ENCODE results near the gene IL1R2. TPM values are rescaled to one million over a fixed set of nuclear protein-coding genes. Genes with fewer than 3 reads are reported as not detected.

The IL1R2 gene
- total RNA-seq, 1 donor: 0.36 TPM

GRCh38 chr2:102048465-102048864, 56.7 kb downstream of the IL1R2 start:
- no peaks in the 10 kb centered on the region for H3K9me3 ChIP-seq (ENCODE audit: low read depth, low read length)
- peak overlapping the region; percentile 7 for H3K27ac ChIP-seq (ENCODE audit: low read depth, low read length)
- no peak overlapping the region for H3K4me3 ChIP-seq (ENCODE audit: insufficient read depth, low read length)
- no peak for TF ChIP-seq CTCF (IDR thresholded peaks at IDR 0.05; ENCODE audit: extremely low read depth, low read depth, low read length)
- no peaks in the 10 kb centered on the region for H3K36me3 ChIP-seq (ENCODE audit: insufficient read depth, low read length)
- H3K4me1 ChIP-seq (ENCODE audit: insufficient read depth, low read length): peaks cover 63% of the 10 kb centered on the region
- no peaks in the 10 kb centered on the region for H3K79me2 ChIP-seq (ENCODE audit: insufficient read depth, low read length)
- no peaks in the 10 kb centered on the region for H4K20me1 ChIP-seq (ENCODE audit: insufficient read depth, low read length)
- H2AFZ ChIP-seq (ENCODE audit: low read length): peak overlapping the region; percentile 6
- DNase-seq (ENCODE audit: insufficient read length, low spot score, missing footprints): no peak
- no peaks in the 10 kb centered on the region for H3K27me3 ChIP-seq (ENCODE audit: insufficient read depth, low read length)
- peak overlapping the region; percentile 10 for H3K4me2 ChIP-seq (ENCODE audit: insufficient read depth, low read length)

- H3K9me3 ChIP-seq (ENCODE audit: low read depth, low read length): no peaks in the 10 kb centered on the region
- peak overlapping the region; percentile 51 for H2AFZ ChIP-seq (ENCODE audit: low read length)
- no peaks in the 10 kb centered on the region for H3K27me3 ChIP-seq (ENCODE audit: insufficient read depth, low read length)
- H3K4me2 ChIP-seq (ENCODE audit: insufficient read depth, low read length): no peak overlapping the region
- no peak overlapping the region for H3K4me3 ChIP-seq (ENCODE audit: insufficient read depth, low read length)
- no peaks in the 10 kb centered on the region for H3K79me2 ChIP-seq (ENCODE audit: insufficient read depth, low read length)
- DNase-seq (ENCODE audit: insufficient read length, low spot score, missing footprints): peak; percentile 53
- TF ChIP-seq CTCF (IDR thresholded peaks at IDR 0.05; ENCODE audit: extremely low read depth, low read depth, low read length): no peak
- peaks cover 56% of the 10 kb centered on the region for H3K4me1 ChIP-seq (ENCODE audit: insufficient read depth, low read length)
- H3K27ac ChIP-seq (ENCODE audit: low read depth, low read length): peak overlapping the region; percentile 70
- no peaks in the 10 kb centered on the region for H4K20me1 ChIP-seq (ENCODE audit: insufficient read depth, low read length)
- no peaks in the 10 kb centered on the region for H3K36me3 ChIP-seq (ENCODE audit: insufficient read depth, low read length)
Measured at GRCh38 chr2:102049756-102050443, 58.1 kb downstream of the IL1R2 start.

DNA sequence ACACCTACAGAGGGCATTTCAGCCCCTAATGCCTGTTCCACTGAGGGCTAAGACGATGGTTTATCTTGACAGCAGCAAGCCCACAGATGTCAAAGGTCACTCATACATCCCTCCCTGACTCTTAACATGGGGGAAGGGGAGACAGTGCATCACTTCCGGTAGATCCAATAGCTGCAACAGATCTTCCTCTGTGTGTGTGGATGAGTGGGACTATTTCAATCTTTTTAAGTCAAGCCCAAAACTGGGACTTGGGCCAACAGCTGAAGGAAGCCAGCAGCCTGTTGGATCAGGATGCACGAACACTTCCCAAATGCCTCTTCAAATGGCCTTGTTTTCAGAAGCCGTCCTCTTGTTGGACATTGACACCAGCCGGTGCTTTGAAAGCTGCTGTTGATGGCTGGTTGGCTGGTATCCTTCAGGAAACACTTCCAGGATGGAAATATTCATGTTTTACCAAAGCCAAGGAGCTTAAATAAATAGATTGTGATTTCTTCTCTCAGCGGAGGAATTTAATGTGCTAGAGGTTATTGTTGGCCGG, 59.2 kb downstream of the IL1R2 start:
- peak; percentile 74 for DNase-seq (ENCODE audit: insufficient read length, low spot score, missing footprints)
- Histone ChIP-seq H3K36me3 (ENCODE audit: insufficient read depth, low read length) (no peaks in the 10 kb centered on the region), H3K4me1 (ENCODE audit: insufficient read depth, low read length) (peaks cover 63% of the 10 kb centered on the region), H3K9me3 (ENCODE audit: low read depth, low read length) (no peaks in the 10 kb centered on the region), H3K79me2 (ENCODE audit: insufficient read depth, low read length) (no peaks in the 10 kb centered on the region), H3K27me3 (ENCODE audit: insufficient read depth, low read length) (no peaks in the 10 kb centered on the region), H3K27ac (ENCODE audit: low read depth, low read length) (peak overlapping the region; percentile 70), H4K20me1 (ENCODE audit: insufficient read depth, low read length) (no peaks in the 10 kb centered on the region), H3K4me2 (ENCODE audit: insufficient read depth, low read length) (peak overlapping the region; percentile 2), H3K4me3 (ENCODE audit: insufficient read depth, low read length) (no peak overlapping the region), H2AFZ (ENCODE audit: low read length) (peak overlapping the region; percentile 38)
- TF ChIP-seq CTCF (IDR thresholded peaks at IDR 0.05; ENCODE audit: extremely low read depth, low read depth, low read length): no peak

DNA sequence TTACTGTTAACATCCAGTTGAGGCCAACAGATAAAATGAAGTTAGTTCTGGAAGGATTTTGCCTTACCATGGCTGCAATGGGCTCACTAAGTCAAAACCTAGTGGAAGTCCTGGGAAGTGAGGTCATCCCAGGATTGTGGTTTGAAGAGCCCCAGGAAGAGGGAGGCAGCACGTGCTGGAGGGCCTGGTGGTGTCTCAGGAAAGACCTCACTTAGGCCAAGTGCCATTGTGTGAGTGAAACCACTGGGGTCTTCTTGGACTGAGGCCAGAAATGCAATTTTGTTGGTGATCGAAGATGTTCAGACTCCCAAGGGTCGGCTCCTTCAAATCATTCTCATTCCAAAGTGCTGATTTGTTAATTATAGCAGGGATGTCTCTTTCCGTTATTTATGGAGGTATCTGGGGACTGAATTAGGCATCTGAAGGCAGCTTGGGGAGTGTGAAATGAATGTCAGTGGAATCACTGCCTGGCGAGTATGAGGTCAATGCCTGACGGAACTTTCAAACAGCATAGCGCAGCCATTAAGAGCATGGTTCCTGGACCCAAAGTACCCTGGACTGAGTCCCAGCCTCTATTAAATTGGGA, 60.0 kb downstream of the IL1R2 start:
- DNase-seq (ENCODE audit: insufficient read length, low spot score, missing footprints): peak; percentile 48
- no peaks in the 10 kb centered on the region for H3K79me2 ChIP-seq (ENCODE audit: insufficient read depth, low read length)
- no peak overlapping the region for H2AFZ ChIP-seq (ENCODE audit: low read length)
- H3K4me1 ChIP-seq (ENCODE audit: insufficient read depth, low read length): peaks cover 58% of the 10 kb centered on the region
- H3K4me3 ChIP-seq (ENCODE audit: insufficient read depth, low read length): no peak overlapping the region
- H3K9me3 ChIP-seq (ENCODE audit: low read depth, low read length): no peaks in the 10 kb centered on the region
- H3K27me3 ChIP-seq (ENCODE audit: insufficient read depth, low read length): no peaks in the 10 kb centered on the region
- H3K4me2 ChIP-seq (ENCODE audit: insufficient read depth, low read length): no peak overlapping the region
- peak overlapping the region; percentile 70 for H3K27ac ChIP-seq (ENCODE audit: low read depth, low read length)
- peak; percentile 11 for TF ChIP-seq CTCF (IDR thresholded peaks at IDR 0.05; ENCODE audit: extremely low read depth, low read depth, low read length)
- no peaks in the 10 kb centered on the region for H3K36me3 ChIP-seq (ENCODE audit: insufficient read depth, low read length)
- no peaks in the 10 kb centered on the region for H4K20me1 ChIP-seq (ENCODE audit: insufficient read depth, low read length)
